ENCODE results near the gene BRSK2. TPM values are rescaled to one million over a fixed set of nuclear protein-coding genes. Genes with fewer than 3 reads are reported as not detected.

The BRSK2 gene
- total and polyA plus RNA-seq, 2 donors (not counting 1 experiment from before 2014, with no cell fraction given), result 0.11 to 0.33 TPM

GRCh38 chr11:1458340-1459218, 68.8 kb downstream of the BRSK2 start:
- no peak overlapping the region for H3K4me3 ChIP-seq (replicated peaks in 1 of 4; ENCODE audit: control extremely low read depth in 1 of 4, insufficient read depth in 1 of 4, low read depth in 3 of 4, low read length in 4 of 4)
- no peaks in the 10 kb centered on the region for H4K20me1 ChIP-seq (ENCODE audit: control insufficient read depth, extremely low read depth, insufficient read depth, low read length)
- H3K27me3 ChIP-seq (ENCODE audit: control insufficient read depth, insufficient read depth, low read length), result no peaks in the 10 kb centered on the region
- H3K9ac ChIP-seq (ENCODE audit: insufficient read depth, low read length), result no peak overlapping the region
- no peak overlapping the region for H3K27ac ChIP-seq (ENCODE audit: insufficient read depth, low read length)
- TF ChIP-seq EZH2 (IDR thresholded peaks at IDR 0.05; ENCODE audit: low read length, missing control alignments) (no peak), CTCF (conservative IDR thresholded peaks at IDR 0.05 in 1 of 2, IDR thresholded peaks at IDR 0.05 in 1 of 2; ENCODE audit: low read depth in 1 of 2, low read length in 2 of 2) (peak; percentile 23 to 36)
- H3K9me3 ChIP-seq (ENCODE audit: control insufficient read depth, insufficient read depth, low read depth, low read length), result no peaks in the 10 kb centered on the region
- H2AFZ ChIP-seq (ENCODE audit: low read length), result no peak overlapping the region
- no peaks in the 10 kb centered on the region for H3K4me1 ChIP-seq (ENCODE audit: control insufficient read depth, extremely low read depth, insufficient read depth, low read length)
- no peak overlapping the region for H3K4me2 ChIP-seq (ENCODE audit: extremely low read depth, insufficient read depth, low read length)
- no peaks in the 10 kb centered on the region for H3K36me3 ChIP-seq (ENCODE audit: control insufficient read depth, insufficient read depth, low read length)
- DNase-seq (ENCODE audit: low read depth in 2 of 2), result peak; percentile 4 to 80
- H3K79me2 ChIP-seq (ENCODE audit: control insufficient read depth, insufficient read depth, low read length), result no peaks in the 10 kb centered on the region

GRCh38 chr11:1459219-1459575, 69.5 kb downstream of the BRSK2 start:
- Histone ChIP-seq H3K79me2 (ENCODE audit: control insufficient read depth, insufficient read depth, low read length) (no peaks in the 10 kb centered on the region), H3K4me2 (ENCODE audit: extremely low read depth, insufficient read depth, low read length) (no peak overlapping the region), H3K9ac (ENCODE audit: insufficient read depth, low read length) (no peak overlapping the region), H2AFZ (ENCODE audit: low read length) (no peak overlapping the region), H3K27me3 (ENCODE audit: control insufficient read depth, insufficient read depth, low read length) (no peaks in the 10 kb centered on the region), H3K9me3 (ENCODE audit: control insufficient read depth, insufficient read depth, low read depth, low read length) (no peaks in the 10 kb centered on the region), H3K4me1 (ENCODE audit: control insufficient read depth, extremely low read depth, insufficient read depth, low read length) (no peaks in the 10 kb centered on the region), H3K36me3 (ENCODE audit: control insufficient read depth, insufficient read depth, low read length) (no peaks in the 10 kb centered on the region), H3K27ac (ENCODE audit: insufficient read depth, low read length) (no peak overlapping the region), H3K4me3 (replicated peaks in 1 of 4; ENCODE audit: control extremely low read depth in 1 of 4, insufficient read depth in 1 of 4, low read depth in 3 of 4, low read length in 4 of 4) (no peak overlapping the region), H4K20me1 (ENCODE audit: control insufficient read depth, extremely low read depth, insufficient read depth, low read length) (no peaks in the 10 kb centered on the region)
- no peak for TF ChIP-seq EZH2 (IDR thresholded peaks at IDR 0.05; ENCODE audit: low read length, missing control alignments)
- no peak for TF ChIP-seq CTCF (conservative IDR thresholded peaks at IDR 0.05 in 1 of 2, IDR thresholded peaks at IDR 0.05 in 1 of 2; ENCODE audit: low read depth in 1 of 2, low read length in 2 of 2)
- no peak for DNase-seq (ENCODE audit: low read depth in 2 of 2)

GRCh38 chr11:1459764-1460395, 70.1 kb downstream of the BRSK2 start:
- H3K27me3 ChIP-seq (ENCODE audit: control insufficient read depth, insufficient read depth, low read length), result no peaks in the 10 kb centered on the region
- DNase-seq (ENCODE audit: low read depth in 2 of 2), result peak in 1 of 2 donors; percentile 33
- no peak overlapping the region for H2AFZ ChIP-seq (ENCODE audit: low read length)
- no peak overlapping the region for H3K9ac ChIP-seq (ENCODE audit: insufficient read depth, low read length)
- H3K36me3 ChIP-seq (ENCODE audit: control insufficient read depth, insufficient read depth, low read length), result no peaks in the 10 kb centered on the region
- H3K4me2 ChIP-seq (ENCODE audit: extremely low read depth, insufficient read depth, low read length), result peak overlapping the region; percentile 35
- H3K4me1 ChIP-seq (ENCODE audit: control insufficient read depth, extremely low read depth, insufficient read depth, low read length), result no peaks in the 10 kb centered on the region
- no peaks in the 10 kb centered on the region for H4K20me1 ChIP-seq (ENCODE audit: control insufficient read depth, extremely low read depth, insufficient read depth, low read length)
- no peak overlapping the region for H3K27ac ChIP-seq (ENCODE audit: insufficient read depth, low read length)
- no peaks in the 10 kb centered on the region for H3K79me2 ChIP-seq (ENCODE audit: control insufficient read depth, insufficient read depth, low read length)
- H3K9me3 ChIP-seq (ENCODE audit: control insufficient read depth, insufficient read depth, low read depth, low read length), result no peaks in the 10 kb centered on the region
- H3K4me3 ChIP-seq (replicated peaks in 1 of 4; ENCODE audit: control extremely low read depth in 1 of 4, insufficient read depth in 1 of 4, low read depth in 3 of 4, low read length in 4 of 4), result no peak overlapping the region
- TF ChIP-seq CTCF (conservative IDR thresholded peaks at IDR 0.05 in 1 of 2, IDR thresholded peaks at IDR 0.05 in 1 of 2; ENCODE audit: low read depth in 1 of 2, low read length in 2 of 2) (no peak), EZH2 (IDR thresholded peaks at IDR 0.05; ENCODE audit: low read length, missing control alignments) (no peak)
